ENCODE results near the gene HBM. TPM values are rescaled to one million over a fixed set of nuclear protein-coding genes. Genes with fewer than 3 reads are reported as not detected.
"Not testable (repeated sequence)": the region's sequence is repeated elsewhere in the genome, so short reads cannot be mapped to it uniquely, and the experiment has no call there.

HBM gene
- total and polyA plus RNA-seq, 8 donors = 2.8 to 12.6 (median 6.9) TPM; not detected in 2

- H3K4me3 ChIP-seq = no peak overlapping the region
- intact Hi-C loops (cut with DNase I) = no loop called here
- H3K4me1 ChIP-seq = peaks cover 10 to 21% of the 10 kb centered on the region in 2 donors
- no peak for DNase-seq
- no peak overlapping the region for H3K27ac ChIP-seq
- ATAC-seq = no peak
- no peaks in the 10 kb centered on the region for H3K36me3 ChIP-seq
- H3K27me3 ChIP-seq = peaks cover 25 to 63% of the 10 kb centered on the region in 2 donors
- TF ChIP-seq CTCF (IDR thresholded peaks at IDR 0.05) = no peak
- H3K9me3 ChIP-seq = no peaks in the 10 kb centered on the region
Measured at GRCh38 chr16:162271-162991, 3.3 kb upstream of the HBM start.

DNA sequence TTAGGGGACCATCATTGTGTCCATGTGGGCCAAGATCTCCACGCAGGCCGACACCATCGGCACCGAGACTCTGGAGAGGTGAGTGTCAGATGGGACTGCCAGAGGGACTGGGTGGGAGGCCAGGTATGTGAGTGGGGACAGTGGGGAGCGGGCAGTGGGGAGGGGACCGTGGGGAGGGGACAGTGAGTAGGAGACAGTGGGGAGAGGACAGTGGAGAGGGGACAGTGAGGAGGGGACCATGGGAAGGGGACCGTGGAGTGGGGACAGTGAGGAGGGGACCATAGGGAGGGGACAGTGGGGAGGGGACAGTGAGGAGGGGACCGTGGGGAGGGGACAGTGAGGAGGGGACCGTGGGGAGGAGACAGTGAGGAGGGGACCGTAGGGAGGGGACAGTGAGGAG is 2.6 kb upstream of the HBM start:
- H3K27ac ChIP-seq; H3K9me3 ChIP-seq; H3K4me3 ChIP-seq; DNase-seq; H3K36me3 ChIP-seq; intact Hi-C loops (cut with DNase I); ATAC-seq: not testable (repeated sequence)
- Histone ChIP-seq H3K27me3 (peaks cover 32 to 63% of the 10 kb centered on the region in 2 donors), H3K4me1 (peaks cover 10 to 21% of the 10 kb centered on the region in 2 donors)

DNA sequence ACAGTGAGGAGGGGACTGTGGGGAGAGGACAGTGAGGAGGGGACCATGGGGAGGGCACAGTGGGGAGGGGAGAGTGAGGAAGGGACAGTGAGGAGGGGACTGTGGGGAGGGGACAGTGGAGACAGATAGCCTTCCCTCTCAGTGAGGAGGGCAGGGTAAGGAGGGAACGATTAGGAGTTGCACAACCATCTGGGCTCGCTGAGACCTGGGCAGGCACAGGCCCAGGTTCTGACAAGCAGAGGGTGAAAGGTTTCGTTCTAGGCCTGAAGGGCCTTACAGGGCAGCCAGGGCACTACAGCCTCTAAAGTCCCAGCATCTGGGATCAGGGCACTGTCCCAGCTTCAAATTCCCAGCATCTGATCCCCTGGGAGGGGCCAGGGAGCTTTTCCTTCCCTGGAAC is 2.1 kb upstream of the HBM start:
- peaks cover 10 to 21% of the 10 kb centered on the region in 2 donors for H3K4me1 ChIP-seq
- intact Hi-C loops (cut with DNase I); H3K9me3 ChIP-seq; DNase-seq; H3K4me3 ChIP-seq; H3K27ac ChIP-seq; H3K36me3 ChIP-seq: not testable (repeated sequence)
- ATAC-seq = peak; percentile 49
- peaks cover 36 to 64% of the 10 kb centered on the region in 2 donors for H3K27me3 ChIP-seq

DNA sequence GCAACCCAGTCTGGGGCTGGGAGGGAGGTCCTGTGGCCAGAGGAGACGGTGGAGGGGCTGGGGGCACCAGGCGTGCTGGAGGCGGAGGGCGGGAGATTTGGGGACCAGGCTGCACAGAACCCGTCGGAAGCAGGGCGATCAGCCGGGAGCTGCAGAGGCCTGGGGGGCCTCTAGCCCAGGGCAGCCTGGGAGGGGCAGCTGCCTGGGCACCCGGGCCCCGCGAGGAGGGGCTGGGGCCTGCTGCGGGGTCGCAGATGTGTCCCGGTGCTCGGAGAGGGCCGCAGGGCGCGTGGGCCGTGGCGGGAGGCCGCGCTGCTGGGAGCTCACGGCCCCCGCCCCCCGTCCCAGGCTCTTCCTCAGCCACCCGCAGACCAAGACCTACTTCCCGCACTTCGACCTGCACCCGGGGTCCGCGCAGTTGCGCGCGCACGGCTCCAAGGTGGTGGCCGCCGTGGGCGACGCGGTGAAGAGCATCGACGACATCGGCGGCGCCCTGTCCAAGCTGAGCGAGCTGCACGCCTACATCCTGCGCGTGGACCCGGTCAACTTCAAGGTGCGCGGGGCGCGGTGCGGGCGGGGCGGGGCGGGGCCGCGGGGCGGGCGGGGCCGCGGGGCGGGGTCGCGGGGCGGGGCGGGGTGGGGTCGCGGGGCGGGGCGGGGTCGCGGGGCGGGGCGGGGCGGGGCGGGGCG is 1.5 kb upstream of the HBM start:
- H3K36me3 ChIP-seq; H3K27ac ChIP-seq; H3K9me3 ChIP-seq; ATAC-seq; H3K4me3 ChIP-seq; intact Hi-C loops (cut with DNase I); DNase-seq: not testable (repeated sequence)
- peaks cover 10 to 21% of the 10 kb centered on the region in 2 donors for H3K4me1 ChIP-seq
- peaks cover 36 to 69% of the 10 kb centered on the region in 2 donors for H3K27me3 ChIP-seq

- Histone ChIP-seq H3K9me3 (no peaks in the 10 kb centered on the region), H3K4me1 (peaks cover 10 to 21% of the 10 kb centered on the region in 2 donors), H3K27ac (no peak overlapping the region), H3K36me3 (no peaks in the 10 kb centered on the region), H3K4me3 (no peak overlapping the region), H3K27me3 (peaks cover 36 to 77% of the 10 kb centered on the region in 2 donors)
- intact Hi-C loops (cut with DNase I) = no loop called here
- DNase-seq (no peak), ATAC-seq (peak; percentile 39)
- TF ChIP-seq CTCF (IDR thresholded peaks at IDR 0.05) = no peak
Measured at GRCh38 chr16:164827-165538, 795 bp upstream of the HBM start.

GRCh38 chr16:166375-167121 is 770 bp downstream of the HBM start:
- peaks cover 47 to 82% of the 10 kb centered on the region in 2 donors for H3K27me3 ChIP-seq
- no peaks in the 10 kb centered on the region for H3K36me3 ChIP-seq
- intact Hi-C loops (cut with DNase I) = no loop called here
- ATAC-seq (no peak), DNase-seq (no peak)
- H3K9me3 ChIP-seq = no peaks in the 10 kb centered on the region
- peaks cover 10 to 21% of the 10 kb centered on the region in 2 donors for H3K4me1 ChIP-seq
- TF ChIP-seq CTCF (IDR thresholded peaks at IDR 0.05) = no peak
- no peak overlapping the region for H3K4me3 ChIP-seq
- no peak overlapping the region for H3K27ac ChIP-seq
